GM21723 (cell line): ENCODE data around the gene EDN1.
A peak's percentile ranks its signal among the peaks of the same experiment; 100 is the strongest.
"Not testable (repeated sequence)": the region's sequence is repeated elsewhere in the genome, so short reads cannot be mapped to it uniquely, and the experiment has no call there.

ENCODE experiments used
- ATAC-seq: cut with Tn5 transposase; IDR thresholded peaks from one replicate; pipeline ENCODE4 v1.9.1; 2021; ENCODE audit warnings: mild to moderate bottlenecking, moderate library complexity; ENCODE audit not compliant: unreplicated experiment

The EDN1 gene

DNA sequence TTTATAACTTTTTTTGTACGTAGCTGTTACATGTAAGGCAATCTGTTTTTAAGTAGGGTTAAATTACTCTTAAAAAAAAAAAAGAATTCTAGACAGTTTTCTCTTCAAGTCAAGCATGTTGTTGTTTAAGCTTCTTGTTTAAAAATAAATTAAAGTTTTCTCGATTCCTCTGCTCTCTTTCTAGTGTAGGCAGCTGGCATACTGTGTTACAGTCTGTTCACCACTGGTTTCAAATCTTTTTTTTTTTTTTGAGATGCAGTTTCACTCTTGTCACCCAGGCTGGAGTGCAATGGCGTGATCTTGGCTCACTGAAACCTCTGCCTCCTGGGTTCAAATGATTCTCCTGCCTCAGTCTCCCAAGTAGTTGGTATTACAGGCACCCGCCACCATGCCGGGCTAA, 29.9 kb downstream of the EDN1 start:
- not testable (repeated sequence) for ATAC-seq

- ATAC-seq = no peak
Measured at GRCh38 chr6:12324099-12324498, 33.9 kb downstream of the EDN1 start.

- no peak for ATAC-seq
Measured at GRCh38 chr6:12324748-12325147, 34.6 kb downstream of the EDN1 start.

GRCh38 chr6:12325872-12326271, 35.7 kb downstream of the EDN1 start:
- no peak for ATAC-seq

GRCh38 chr6:12327391-12327790, 37.2 kb downstream of the EDN1 start:
- no peak for ATAC-seq

DNA sequence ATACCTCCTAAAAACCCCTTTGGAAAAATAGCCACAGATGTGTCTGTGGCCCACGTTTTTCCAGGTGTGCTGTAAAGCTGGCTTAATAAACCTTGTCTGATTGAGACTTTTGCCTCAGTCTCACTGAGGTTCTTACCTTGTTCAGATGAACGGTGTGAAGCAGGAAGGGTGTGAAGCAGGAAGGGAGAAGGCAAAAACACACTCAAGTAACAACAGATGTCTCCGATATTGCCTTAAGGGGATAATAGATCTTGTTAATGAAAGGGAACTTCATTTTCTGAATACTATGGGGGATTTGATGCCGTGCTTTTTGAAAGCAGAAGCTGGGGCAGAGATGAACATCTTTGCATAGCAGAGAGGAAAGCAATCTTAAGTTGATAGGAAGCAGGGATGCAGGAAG, 37.8 kb downstream of the EDN1 start:
- no peak for ATAC-seq

DNA sequence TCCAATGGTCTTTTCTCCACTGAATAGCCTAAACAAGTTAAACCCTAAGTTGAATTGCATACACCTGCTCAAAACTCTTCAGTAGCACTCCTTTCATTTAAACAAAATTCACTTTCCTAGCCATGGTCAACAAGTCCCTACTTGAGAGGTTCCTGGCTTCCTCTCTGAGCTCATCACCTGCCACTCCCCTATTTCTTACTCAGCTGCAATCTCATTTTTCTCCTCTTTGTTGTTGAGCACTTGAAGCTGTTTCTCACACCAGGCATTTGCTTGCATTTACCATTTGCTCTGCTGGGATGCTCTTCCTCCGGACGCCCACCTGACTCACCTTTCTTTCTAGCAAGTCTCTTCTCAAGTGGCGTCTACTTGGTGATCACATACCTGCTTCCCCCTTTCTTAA, 38.5 kb downstream of the EDN1 start:
- no peak for ATAC-seq

DNA sequence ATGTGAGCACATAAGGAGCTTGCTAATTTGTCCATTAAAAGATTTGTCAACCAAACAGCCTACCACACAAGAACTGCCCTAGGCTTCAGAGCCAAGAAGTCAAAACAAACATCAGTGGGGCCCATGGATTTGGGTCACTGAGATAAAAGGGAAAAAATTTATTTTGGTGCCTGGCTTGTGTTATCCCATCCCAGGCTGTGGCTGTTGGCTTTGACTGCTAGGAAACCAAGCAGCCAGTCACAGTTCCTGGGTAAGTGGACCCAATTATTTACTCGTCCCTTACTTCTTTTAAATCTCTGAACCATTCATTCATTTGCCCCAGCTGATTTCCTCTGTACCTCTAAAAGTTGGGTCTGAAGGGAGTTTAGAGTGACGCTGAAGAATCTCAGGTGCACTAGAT, 41.3 kb downstream of the EDN1 start:
- no peak for ATAC-seq

- ATAC-seq = no peak
Measured at GRCh38 chr6:12331951-12332749, 42.0 kb downstream of the EDN1 start.

DNA sequence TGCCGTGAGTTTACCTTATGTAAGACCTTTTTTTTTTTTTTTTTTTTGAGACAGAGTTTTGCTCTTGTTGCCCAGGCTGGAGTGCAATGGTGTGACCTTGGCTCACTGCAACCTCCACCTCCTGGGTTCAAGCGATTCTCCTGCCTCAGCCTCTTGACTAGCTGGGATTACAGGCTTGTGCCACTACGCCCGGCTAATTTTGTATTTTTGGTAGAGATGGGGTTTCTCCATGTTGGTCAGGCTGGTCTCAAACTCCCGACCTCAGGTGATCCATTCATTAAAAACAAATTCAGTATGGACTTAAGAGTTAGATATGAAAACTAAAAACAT, 42.6 kb downstream of the EDN1 start:
- not testable (repeated sequence) for ATAC-seq

DNA sequence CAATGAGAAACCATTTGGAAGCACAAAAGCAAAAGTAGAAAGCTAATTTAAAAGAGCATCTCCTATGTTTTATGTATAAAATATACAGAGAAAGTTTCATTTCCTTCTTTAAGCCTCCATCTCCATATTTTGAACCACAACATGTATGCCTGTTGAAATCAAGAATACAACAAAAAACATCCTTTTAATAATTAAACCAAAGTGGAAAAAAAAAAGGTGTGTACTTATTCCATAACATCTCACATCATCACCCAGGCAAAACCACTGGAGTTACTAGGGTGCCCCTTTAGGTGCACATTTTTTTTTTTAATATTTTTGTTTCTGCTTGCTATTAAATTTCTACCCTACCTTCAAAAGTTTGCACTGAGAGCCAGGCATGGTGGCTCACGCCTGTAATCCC, 43.0 kb downstream of the EDN1 start:
- no peak for ATAC-seq

- no peak for ATAC-seq
Measured at GRCh38 chr6:12334526-12335130, 44.5 kb downstream of the EDN1 start.

- no peak for ATAC-seq
Measured at GRCh38 chr6:12335131-12335527, 45.0 kb downstream of the EDN1 start.

DNA sequence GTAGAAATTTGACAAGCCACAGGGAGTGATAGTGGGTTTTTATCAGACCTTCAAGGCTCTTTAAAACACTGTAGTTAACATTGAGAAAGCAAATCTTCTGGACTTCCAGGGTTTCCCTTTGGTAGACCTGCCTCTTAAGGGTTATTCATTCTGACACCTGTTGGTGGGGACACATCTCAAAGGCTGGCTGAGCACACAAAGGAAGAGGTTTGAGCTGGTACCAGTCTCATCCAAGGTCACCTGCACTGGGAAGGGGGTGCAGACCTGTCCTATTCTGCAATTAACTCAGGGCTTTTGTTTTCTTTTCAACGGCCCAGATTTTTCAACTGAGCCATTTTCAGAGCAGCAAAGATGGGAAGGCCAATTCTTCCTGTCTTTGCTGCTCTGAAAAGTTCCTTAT, 45.6 kb downstream of the EDN1 start:
- ATAC-seq = peak; percentile 61

- ATAC-seq = no peak
Measured at GRCh38 chr6:12336121-12336971, 46.2 kb downstream of the EDN1 start.

DNA sequence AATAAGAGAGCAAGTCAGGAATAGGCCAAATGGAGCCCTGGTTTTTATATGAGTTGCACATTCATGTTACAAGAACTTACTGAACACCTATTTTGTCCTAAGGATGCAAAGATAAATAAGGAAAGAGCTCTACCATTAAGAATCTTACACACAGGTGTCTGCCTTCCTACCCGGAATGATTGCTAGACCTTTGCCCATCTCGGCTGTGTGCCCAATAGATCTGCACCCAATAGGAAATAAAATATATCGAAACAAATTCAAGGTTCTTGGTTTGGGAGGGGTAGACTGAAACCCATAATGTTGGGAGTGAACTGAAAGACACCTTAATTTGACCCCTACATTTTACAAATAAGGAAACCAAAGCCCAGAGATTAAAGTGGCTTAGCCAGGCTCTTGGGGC, 48.9 kb downstream of the EDN1 start:
- no peak for ATAC-seq

- no peak for ATAC-seq
Measured at GRCh38 chr6:12339808-12340487, 49.8 kb downstream of the EDN1 start.

DNA sequence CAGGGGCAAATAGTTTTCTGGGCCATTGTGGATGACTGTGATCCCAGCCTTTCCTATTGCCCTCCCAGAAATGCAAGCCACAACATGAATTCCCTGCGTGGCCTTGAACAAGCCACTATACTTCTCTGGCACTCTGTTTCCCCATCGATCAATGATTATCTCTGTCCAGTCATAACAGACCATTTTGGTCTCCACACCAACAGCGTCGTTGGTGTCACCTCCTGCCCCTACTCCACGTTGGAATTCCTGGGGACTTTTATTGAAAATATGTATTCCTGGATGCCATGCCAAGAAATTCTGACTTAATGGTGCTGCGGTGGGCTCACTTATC, 50.3 kb downstream of the EDN1 start:
- ATAC-seq = no peak

DNA sequence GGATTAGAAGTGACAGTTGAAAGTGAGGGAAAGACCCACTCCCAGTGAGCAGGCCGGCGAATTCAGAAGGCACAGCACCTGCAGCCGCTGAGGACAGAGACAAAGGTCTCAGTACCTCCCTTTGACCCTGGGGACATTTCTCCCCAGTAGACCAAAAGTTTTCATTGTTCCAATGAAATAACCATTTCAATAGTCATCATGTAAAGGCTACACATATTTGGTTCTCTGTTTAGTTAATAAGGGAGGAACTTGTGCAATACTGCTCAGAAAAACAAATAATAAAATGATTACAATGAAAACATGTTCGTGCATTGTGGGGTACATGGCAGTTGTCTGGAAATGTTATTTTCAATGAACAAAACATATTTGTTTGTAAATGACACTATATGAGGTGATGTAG, 52.5 kb downstream of the EDN1 start:
- no peak for ATAC-seq

DNA sequence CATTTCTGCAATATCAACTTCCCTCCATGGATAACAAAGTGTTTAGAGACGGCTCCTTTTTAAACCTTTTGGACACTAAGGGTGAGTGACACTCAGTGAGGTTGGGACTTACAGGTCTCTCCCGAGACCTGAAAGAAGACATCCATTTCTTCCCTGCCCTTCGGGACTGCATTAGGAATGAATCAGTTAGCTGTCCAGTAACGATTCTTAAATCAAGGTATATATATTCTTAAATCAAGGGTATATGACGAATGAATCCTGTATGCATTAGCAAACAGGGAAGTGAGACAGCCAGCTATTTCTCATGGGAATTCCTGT, 52.9 kb downstream of the EDN1 start:
- ATAC-seq = no peak

- no peak for ATAC-seq
Measured at GRCh38 chr6:12343440-12344162, 53.4 kb downstream of the EDN1 start.
